ENCODE measurements around the gene DNASE1L3.
A peak's percentile ranks its signal among the peaks of the same experiment; 100 is the strongest.

GRCh38 chr3:58215317-58216025 is 4.7 kb upstream of the DNASE1L3 start:
- TF ChIP-seq CTCF (IDR thresholded peaks at IDR 0.05 in 8 of 11, conservative IDR thresholded peaks at IDR 0.05 in 3 of 11) (peak in 2 of 11 experiments; percentile 0 to 13), POLR2A (IDR thresholded peaks at IDR 0.05) (no peak)

All from spleen (tissue), 7 donors.